ENCODE results near the gene ATF7IP2.
"Not testable (repeated sequence)": the region's sequence is repeated elsewhere in the genome, so short reads cannot be mapped to it uniquely, and the experiment has no call there.

Gene ATF7IP2

GRCh38 chr16:10391339-10391738, 5.5 kb downstream of the ATF7IP2 start:
- no peak for TF ChIP-seq SUZ12 (IDR thresholded peaks at IDR 0.05)
- no peak for TF ChIP-seq CTBP1 (IDR thresholded peaks at IDR 0.05; ENCODE audit: borderline replicate concordance)
- TF ChIP-seq HDGF (IDR thresholded peaks at IDR 0.05; ENCODE audit: borderline replicate concordance): no peak
- no peak for TF ChIP-seq SP1 (IDR thresholded peaks at IDR 0.05)
- TF ChIP-seq TARDBP (IDR thresholded peaks at IDR 0.05): no peak
- TF ChIP-seq ARNT (IDR thresholded peaks at IDR 0.05): no peak
- TF ChIP-seq L3MBTL2 (conservative IDR thresholded peaks at IDR 0.05): no peak
- no peak for TF ChIP-seq PKNOX1 (IDR thresholded peaks at IDR 0.05)
- TF ChIP-seq FOXK2 (IDR thresholded peaks at IDR 0.05): no peak
- no peak for TF ChIP-seq BHLHE40 (IDR thresholded peaks at IDR 0.05; ENCODE audit: borderline replicate concordance)
- no peak for DNase-seq (ENCODE audit: extremely low spot score)
- CTCF ChIA-PET: no interaction called here
- POLR2A ChIA-PET: interaction anchor here (0.6 kb wide), 1 partner anchor 13 kb away, joined by 3 read pairs; no protein-coding TSS in a partner anchor

GRCh38 chr16:10402975-10403374, 17.1 kb downstream of the ATF7IP2 start:
- no peak for TF ChIP-seq LEF1 (IDR thresholded peaks at IDR 0.05; ENCODE audit: borderline replicate concordance)
- TF ChIP-seq NFRKB (IDR thresholded peaks at IDR 0.05): no peak
- TF ChIP-seq L3MBTL2 (conservative IDR thresholded peaks at IDR 0.05): no peak
- TF ChIP-seq FOXA1 (IDR thresholded peaks at IDR 0.05): no peak
- no peak for TF ChIP-seq HDGF (IDR thresholded peaks at IDR 0.05; ENCODE audit: borderline replicate concordance)
- no peak for TF ChIP-seq SUZ12 (IDR thresholded peaks at IDR 0.05)
- no peak for TF ChIP-seq BHLHE40 (IDR thresholded peaks at IDR 0.05; ENCODE audit: borderline replicate concordance)
- no peak for TF ChIP-seq TARDBP (IDR thresholded peaks at IDR 0.05)
- TF ChIP-seq ZNF384 (IDR thresholded peaks at IDR 0.05): no peak
- no peak for TF ChIP-seq CTBP1 (IDR thresholded peaks at IDR 0.05; ENCODE audit: borderline replicate concordance)
- no peak for TF ChIP-seq FOXM1 (IDR thresholded peaks at IDR 0.05; ENCODE audit: borderline replicate concordance)
- TF ChIP-seq FOXK2 (IDR thresholded peaks at IDR 0.05): no peak
- TF ChIP-seq ELF4 (IDR thresholded peaks at IDR 0.05): no peak
- TF ChIP-seq SP1 (IDR thresholded peaks at IDR 0.05): no peak
- no peak for TF ChIP-seq PKNOX1 (IDR thresholded peaks at IDR 0.05)
- no peak for TF ChIP-seq ARNT (IDR thresholded peaks at IDR 0.05)
- POLR2A ChIA-PET: no interaction called here
- DNase-seq (ENCODE audit: extremely low spot score): no peak
- CTCF ChIA-PET: no interaction called here

- POLR2A ChIA-PET: no interaction called here
Measured at GRCh38 chr16:10405386-10405939, 19.6 kb downstream of the ATF7IP2 start.

GRCh38 chr16:10408824-10409381, 23.0 kb downstream of the ATF7IP2 start:
- no peak for DNase-seq (ENCODE audit: extremely low spot score)
- ChIA-PET POLR2A (no interaction called here), CTCF (no interaction called here)
- TF ChIP-seq L3MBTL2 (conservative IDR thresholded peaks at IDR 0.05) (no peak), NFRKB (IDR thresholded peaks at IDR 0.05) (no peak), FOXK2 (IDR thresholded peaks at IDR 0.05) (no peak), TARDBP (IDR thresholded peaks at IDR 0.05) (no peak), LEF1 (IDR thresholded peaks at IDR 0.05; ENCODE audit: borderline replicate concordance) (no peak), FOXM1 (IDR thresholded peaks at IDR 0.05; ENCODE audit: borderline replicate concordance) (no peak), SP1 (IDR thresholded peaks at IDR 0.05) (no peak), CTBP1 (IDR thresholded peaks at IDR 0.05; ENCODE audit: borderline replicate concordance) (no peak)

More at GRCh38 chr16:10405386-10405939, 19.6 kb downstream of the ATF7IP2 start:
- no peak for DNase-seq (ENCODE audit: extremely low spot score)
- CTCF ChIA-PET: no interaction called here
- TF ChIP-seq CTBP1 (IDR thresholded peaks at IDR 0.05; ENCODE audit: borderline replicate concordance) (no peak), TARDBP (IDR thresholded peaks at IDR 0.05) (no peak), NFRKB (IDR thresholded peaks at IDR 0.05) (no peak), LEF1 (IDR thresholded peaks at IDR 0.05; ENCODE audit: borderline replicate concordance) (no peak), PKNOX1 (IDR thresholded peaks at IDR 0.05) (no peak), ELF4 (IDR thresholded peaks at IDR 0.05) (no peak), FOXA1 (IDR thresholded peaks at IDR 0.05) (no peak), SP1 (IDR thresholded peaks at IDR 0.05) (no peak), SUZ12 (IDR thresholded peaks at IDR 0.05) (no peak), ZNF384 (IDR thresholded peaks at IDR 0.05) (no peak), FOXM1 (IDR thresholded peaks at IDR 0.05; ENCODE audit: borderline replicate concordance) (no peak), HDGF (IDR thresholded peaks at IDR 0.05; ENCODE audit: borderline replicate concordance) (no peak), ARNT (IDR thresholded peaks at IDR 0.05) (no peak)

- POLR2A ChIA-PET, CTCF ChIA-PET: not testable (repeated sequence)
Measured at GRCh38 chr16:10409713-10410112, 23.9 kb downstream of the ATF7IP2 start.

GRCh38 chr16:10410469-10410868, 24.6 kb downstream of the ATF7IP2 start:
- POLR2A ChIA-PET: no interaction called here
- DNase-seq (ENCODE audit: extremely low spot score): no peak
- TF ChIP-seq FOXM1 (IDR thresholded peaks at IDR 0.05; ENCODE audit: borderline replicate concordance) (no peak), L3MBTL2 (conservative IDR thresholded peaks at IDR 0.05) (no peak), ELF4 (IDR thresholded peaks at IDR 0.05) (no peak), TARDBP (IDR thresholded peaks at IDR 0.05) (no peak), FOXA1 (IDR thresholded peaks at IDR 0.05) (no peak), FOXK2 (IDR thresholded peaks at IDR 0.05) (no peak)
- CTCF ChIA-PET: no interaction called here

More at GRCh38 chr16:10409713-10410112, 23.9 kb downstream of the ATF7IP2 start:
- not testable (repeated sequence) for DNase-seq (ENCODE audit: extremely low spot score)

Measured in HEK293T (cell line).